DOHH2 (cell line): ENCODE data around the gene VTI1A.

Experiments
- EZH2phosphoT487 ChIP-seq: fragments of 200-600 bp; sonication (generic); IDR thresholded peaks from 2 replicates; pipeline ENCODE4 v1.6.1; 2017; ENCODE audit warnings: borderline replicate concordance, mild to moderate bottlenecking, antibody characterized with exemption, low read length, moderate library complexity, mixed read lengths
- TF ChIP-seq, protein P1 (sequence below): fragments of 200-600 bp; sonication (generic); IDR thresholded peaks from one replicate; pipeline ENCODE4 v1.5.1; 2014; ENCODE audit warnings: antibody characterized with exemption, mild to moderate bottlenecking, low read depth, low read length; ENCODE audit not compliant: poor library complexity, severe bottlenecking

DNA sequence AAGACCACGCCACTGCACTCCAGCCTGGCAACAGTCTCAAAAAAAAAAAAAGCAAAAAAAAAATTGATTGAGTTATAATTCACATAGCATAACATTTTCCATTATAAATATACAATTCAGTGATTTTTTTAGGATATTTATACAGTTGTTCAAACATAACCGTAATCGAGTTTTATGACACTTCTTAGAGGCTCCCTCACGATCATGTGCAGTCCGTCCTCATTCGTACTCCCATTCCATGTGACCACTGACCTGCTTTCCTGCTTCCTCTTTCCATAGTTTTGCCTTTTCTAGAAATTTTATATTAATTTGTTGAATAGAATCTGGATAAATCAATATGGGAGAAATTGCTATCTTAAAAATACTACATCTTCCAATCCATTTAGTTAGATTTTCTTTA, 45.7 kb downstream of the VTI1A start:
- TF ChIP-seq, protein P1, sequence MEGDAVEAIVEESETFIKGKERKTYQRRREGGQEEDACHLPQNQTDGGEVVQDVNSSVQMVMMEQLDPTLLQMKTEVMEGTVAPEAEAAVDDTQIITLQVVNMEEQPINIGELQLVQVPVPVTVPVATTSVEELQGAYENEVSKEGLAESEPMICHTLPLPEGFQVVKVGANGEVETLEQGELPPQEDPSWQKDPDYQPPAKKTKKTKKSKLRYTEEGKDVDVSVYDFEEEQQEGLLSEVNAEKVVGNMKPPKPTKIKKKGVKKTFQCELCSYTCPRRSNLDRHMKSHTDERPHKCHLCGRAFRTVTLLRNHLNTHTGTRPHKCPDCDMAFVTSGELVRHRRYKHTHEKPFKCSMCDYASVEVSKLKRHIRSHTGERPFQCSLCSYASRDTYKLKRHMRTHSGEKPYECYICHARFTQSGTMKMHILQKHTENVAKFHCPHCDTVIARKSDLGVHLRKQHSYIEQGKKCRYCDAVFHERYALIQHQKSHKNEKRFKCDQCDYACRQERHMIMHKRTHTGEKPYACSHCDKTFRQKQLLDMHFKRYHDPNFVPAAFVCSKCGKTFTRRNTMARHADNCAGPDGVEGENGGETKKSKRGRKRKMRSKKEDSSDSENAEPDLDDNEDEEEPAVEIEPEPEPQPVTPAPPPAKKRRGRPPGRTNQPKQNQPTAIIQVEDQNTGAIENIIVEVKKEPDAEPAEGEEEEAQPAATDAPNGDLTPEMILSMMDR = no peak
- TF ChIP-seq EZH2phosphoT487 = no peak
